BE2C (cell line): ENCODE results near the gene PNPLA1.

ENCODE experiments used
- DNase-seq: peaks from one replicate; pipeline ENCODE4 v3.0.0-alpha.2; 2020
- H3K27me3 ChIP-seq: fragments of 250-450 bp; sonication (Bioruptor Pico); 2 replicates; pipeline ENCODE4 v1.5.1; 2020; ENCODE audit warnings: mild to moderate bottlenecking
- H3K36me3 ChIP-seq: fragments of 250-450 bp; sonication (Bioruptor Pico); 2 replicates; pipeline ENCODE4 v1.5.1; 2020; ENCODE audit warnings: mild to moderate bottlenecking
- H3K4me1 ChIP-seq: fragments of 250-450 bp; sonication (Bioruptor Pico); 2 replicates; pipeline ENCODE4 v1.5.1; 2020
- H3K4me3 ChIP-seq: 2 replicates; pipeline ENCODE4 v1.5.1; 2011; ENCODE audit warnings: low read depth, low read length
- H3K9me3 ChIP-seq: fragments of 250-450 bp; sonication (Bioruptor Pico); 2 replicates; pipeline ENCODE4 v1.5.1; 2020
- CTCF ChIP-seq: IDR thresholded peaks from 2 replicates; pipeline ENCODE4 v1.5.1; 2012; ENCODE audit warnings: mild to moderate bottlenecking, low read depth, low read length

PNPLA1 gene

GRCh38 chr6:36248980-36249379 lies 20.9 kb upstream of the PNPLA1 start:
- Histone ChIP-seq H3K4me3 (no peak overlapping the region), H3K9me3 (no peaks in the 10 kb centered on the region), H3K36me3 (no peaks in the 10 kb centered on the region), H3K27me3 (no peaks in the 10 kb centered on the region), H3K4me1 (peaks cover 7% of the 10 kb centered on the region)
- no peak for DNase-seq
- TF ChIP-seq CTCF: no peak

- Histone ChIP-seq H3K36me3 (no peaks in the 10 kb centered on the region), H3K4me3 (no peak overlapping the region), H3K9me3 (no peaks in the 10 kb centered on the region), H3K4me1 (peaks cover 7% of the 10 kb centered on the region), H3K27me3 (no peaks in the 10 kb centered on the region)
- DNase-seq: no peak
- TF ChIP-seq CTCF: no peak
Observed at GRCh38 chr6:36249536-36249935, 20.3 kb upstream of the PNPLA1 start.

- Histone ChIP-seq H3K4me1 (no peaks in the 10 kb centered on the region), H3K36me3 (no peaks in the 10 kb centered on the region), H3K9me3 (no peaks in the 10 kb centered on the region), H3K27me3 (no peaks in the 10 kb centered on the region), H3K4me3 (no peak overlapping the region)
- no peak for TF ChIP-seq CTCF
- no peak for DNase-seq
Observed at GRCh38 chr6:36252005-36252404, 17.9 kb upstream of the PNPLA1 start.

- TF ChIP-seq CTCF: no peak
- H3K27me3 ChIP-seq: no peaks in the 10 kb centered on the region
- H3K36me3 ChIP-seq: no peaks in the 10 kb centered on the region
- H3K4me1 ChIP-seq: no peaks in the 10 kb centered on the region; the same call in 1 of the 2 replicates
- H3K9me3 ChIP-seq: no peaks in the 10 kb centered on the region
- no peak for DNase-seq
- no peak overlapping the region for H3K4me3 ChIP-seq
Observed at GRCh38 chr6:36263390-36264000, 6.4 kb upstream of the PNPLA1 start.

GRCh38 chr6:36265744-36266143 lies 4.1 kb upstream of the PNPLA1 start:
- Histone ChIP-seq H3K4me1 (no peaks in the 10 kb centered on the region; the same call in 1 of the 2 replicates), H3K36me3 (no peaks in the 10 kb centered on the region), H3K9me3 (no peaks in the 10 kb centered on the region), H3K27me3 (no peaks in the 10 kb centered on the region), H3K4me3 (no peak overlapping the region)
- TF ChIP-seq CTCF: no peak
- no peak for DNase-seq

- Histone ChIP-seq H3K4me3 (no peak overlapping the region), H3K4me1 (no peaks in the 10 kb centered on the region; the same call in 1 of the 2 replicates), H3K36me3 (no peaks in the 10 kb centered on the region), H3K9me3 (no peaks in the 10 kb centered on the region), H3K27me3 (no peaks in the 10 kb centered on the region)
- no peak for TF ChIP-seq CTCF
- DNase-seq: no peak
Observed at GRCh38 chr6:36266913-36267644, 2.8 kb upstream of the PNPLA1 start.
